22Rv1 (cell line): ENCODE measurements around the gene FUOM.

Source experiments
- CTCF ChIP-seq: fragments of 450-650 bp; IDR thresholded peaks from 2 replicates; pipeline ENCODE4 v1.5.1; 2017; ENCODE audit warnings: mild to moderate bottlenecking
- ZFX ChIP-seq: fragments of 450-650 bp; IDR thresholded peaks from 2 replicates; pipeline ENCODE4 v1.6.1; 2017; ENCODE audit warnings: antibody characterized with exemption, borderline replicate concordance

GRCh38 chr10:133403784-133404183, 46.0 kb upstream of the FUOM start:
- TF ChIP-seq CTCF (no peak), ZFX (no peak)
